ENCODE measurements around the gene GPR39. TPM values are rescaled to one million over a fixed set of nuclear protein-coding genes. Genes with fewer than 3 reads are reported as not detected.
"Not testable (repeated sequence)": the region's sequence is repeated elsewhere in the genome, so short reads cannot be mapped to it uniquely, and the experiment has no call there.

Gene GPR39
- total RNA-seq, 2 experiments from 2014 or later, result 0.13 TPM; not detected in 1

GRCh38 chr2:132391378-132391777 lies 25.2 kb upstream of the GPR39 start:
- ChIA-PET POLR2A (no interaction called here), CTCF (ENCODE audit: unreplicated experiment) (no interaction called here)
- Histone ChIP-seq H3K27ac (ENCODE audit: low read depth, low read length, poor library complexity, severe bottlenecking) (no peak overlapping the region), H3K36me3 (ENCODE audit: insufficient read depth, low read length) (no peaks in the 10 kb centered on the region), H3K4me2 (ENCODE audit: low read length) (no peak overlapping the region), H3K4me1 (ENCODE audit: insufficient read depth, low read length, poor library complexity, severe bottlenecking) (no peaks in the 10 kb centered on the region), H2AFZ (ENCODE audit: low read length) (no peak overlapping the region), H3K4me3 (ENCODE audit: low read depth, low read length, poor library complexity, severe bottlenecking) (no peak overlapping the region), H3K9me3 (ENCODE audit: low read length) (no peaks in the 10 kb centered on the region), H3K9me2 (ENCODE audit: insufficient read depth, low read length) (no peaks in the 10 kb centered on the region), H3K79me2 (ENCODE audit: insufficient read depth, low read depth, low read length) (no peaks in the 10 kb centered on the region), H4K20me1 (ENCODE audit: insufficient read depth, low read length) (no peaks in the 10 kb centered on the region)
- BruUV-seq (replicated peaks), result no TSS peak
- DNase-seq (ENCODE audit: low spot score), result no peak
- no peak for TF ChIP-seq EZH2phosphoT487 (IDR thresholded peaks at IDR 0.05; ENCODE audit: borderline replicate concordance, low read depth, low read length)
- no peak for TF ChIP-seq CTCF (conservative IDR thresholded peaks at IDR 0.05; ENCODE audit: low read length)
- intact Hi-C loops (cut with micrococcal nuclease; ENCODE audit: unreplicated experiment), result no loop called here

- intact Hi-C loops (cut with micrococcal nuclease; ENCODE audit: unreplicated experiment), result no loop called here
- Histone ChIP-seq H3K4me1 (ENCODE audit: insufficient read depth, low read length, poor library complexity, severe bottlenecking) (no peaks in the 10 kb centered on the region), H2AFZ (ENCODE audit: low read length) (no peak overlapping the region), H3K4me3 (ENCODE audit: low read depth, low read length, poor library complexity, severe bottlenecking) (no peak overlapping the region), H3K4me2 (ENCODE audit: low read length) (no peak overlapping the region), H3K27ac (ENCODE audit: low read depth, low read length, poor library complexity, severe bottlenecking) (no peak overlapping the region), H4K20me1 (ENCODE audit: insufficient read depth, low read length) (no peaks in the 10 kb centered on the region), H3K9me3 (ENCODE audit: low read length) (no peaks in the 10 kb centered on the region), H3K79me2 (ENCODE audit: insufficient read depth, low read depth, low read length) (no peaks in the 10 kb centered on the region), H3K36me3 (ENCODE audit: insufficient read depth, low read length) (no peaks in the 10 kb centered on the region), H3K9me2 (ENCODE audit: insufficient read depth, low read length) (no peaks in the 10 kb centered on the region)
- DNase-seq (ENCODE audit: low spot score), result no peak
- no peak for TF ChIP-seq CTCF (conservative IDR thresholded peaks at IDR 0.05; ENCODE audit: low read length)
- TF ChIP-seq EZH2phosphoT487 (IDR thresholded peaks at IDR 0.05; ENCODE audit: borderline replicate concordance, low read depth, low read length), result no peak
- no TSS peak for BruUV-seq (replicated peaks)
- ChIA-PET CTCF (ENCODE audit: unreplicated experiment) (no interaction called here), POLR2A (interaction anchor here (0.6 kb wide), 1 partner anchor 348 kb away, joined by 4 read pairs; no protein-coding TSS in a partner anchor)
These were observed 24.4 kb upstream of the GPR39 start for GRCh38 chr2:132392221-132392620.

GRCh38 chr2:132392879-132393278 lies 23.7 kb upstream of the GPR39 start:
- H3K27ac ChIP-seq (ENCODE audit: low read depth, low read length, poor library complexity, severe bottlenecking), result no peak overlapping the region
- no peaks in the 10 kb centered on the region for H3K79me2 ChIP-seq (ENCODE audit: insufficient read depth, low read depth, low read length)
- H2AFZ ChIP-seq (ENCODE audit: low read length), result no peak overlapping the region

GRCh38 chr2:132397042-132397441 lies 19.6 kb upstream of the GPR39 start:
- POLR2A ChIA-PET; H2AFZ ChIP-seq (ENCODE audit: low read length); DNase-seq (ENCODE audit: low spot score); H3K36me3 ChIP-seq (ENCODE audit: insufficient read depth, low read length); H3K9me2 ChIP-seq (ENCODE audit: insufficient read depth, low read length); CTCF ChIA-PET (ENCODE audit: unreplicated experiment); H3K4me2 ChIP-seq (ENCODE audit: low read length); H4K20me1 ChIP-seq (ENCODE audit: insufficient read depth, low read length); BruUV-seq (replicated peaks); H3K27ac ChIP-seq (ENCODE audit: low read depth, low read length, poor library complexity, severe bottlenecking); H3K4me1 ChIP-seq (ENCODE audit: insufficient read depth, low read length, poor library complexity, severe bottlenecking); H3K9me3 ChIP-seq (ENCODE audit: low read length); intact Hi-C loops (cut with micrococcal nuclease; ENCODE audit: unreplicated experiment); H3K79me2 ChIP-seq (ENCODE audit: insufficient read depth, low read depth, low read length); H3K4me3 ChIP-seq (ENCODE audit: low read depth, low read length, poor library complexity, severe bottlenecking): not testable (repeated sequence)

More at GRCh38 chr2:132392879-132393278, 23.7 kb upstream of the GPR39 start:
- no peaks in the 10 kb centered on the region for H4K20me1 ChIP-seq (ENCODE audit: insufficient read depth, low read length)
- ChIA-PET POLR2A (no interaction called here), CTCF (ENCODE audit: unreplicated experiment) (no interaction called here)
- no TSS peak for BruUV-seq (replicated peaks)
- H3K9me2 ChIP-seq (ENCODE audit: insufficient read depth, low read length), result no peaks in the 10 kb centered on the region
- H3K9me3 ChIP-seq (ENCODE audit: low read length), result no peaks in the 10 kb centered on the region
- no peak overlapping the region for H3K4me3 ChIP-seq (ENCODE audit: low read depth, low read length, poor library complexity, severe bottlenecking)
- DNase-seq (ENCODE audit: low spot score), result no peak
- H3K4me1 ChIP-seq (ENCODE audit: insufficient read depth, low read length, poor library complexity, severe bottlenecking), result no peaks in the 10 kb centered on the region
- intact Hi-C loops (cut with micrococcal nuclease; ENCODE audit: unreplicated experiment), result no loop called here
- TF ChIP-seq EZH2phosphoT487 (IDR thresholded peaks at IDR 0.05; ENCODE audit: borderline replicate concordance, low read depth, low read length) (no peak), CTCF (conservative IDR thresholded peaks at IDR 0.05; ENCODE audit: low read length) (no peak)
- H3K4me2 ChIP-seq (ENCODE audit: low read length), result no peak overlapping the region
- H3K36me3 ChIP-seq (ENCODE audit: insufficient read depth, low read length), result no peaks in the 10 kb centered on the region
